A549 (cell line): Measurements from ENCODE around the gene PPCDC.

ENCODE experiments used
- BHLHE40 ChIP-seq: IDR thresholded peaks from 2 replicates; pipeline ENCODE4 v1.6.1; 2012; ENCODE audit warnings: low read depth, low read length, inconsistent platforms
- EP300 ChIP-seq, 2 experiments: fragments of >200 bp; sonication (Bioruptor Twin); formaldehyde crosslinking; IDR thresholded peaks; 2 replicates in 1 of 2; 3 replicates in 1 of 2; pipeline ENCODE4 v1.6.1; 2016 to 2017
- HOXA7 ChIP-seq: fragments of 250-450 bp; sonication (Bioruptor Pico); IDR thresholded peaks from 2 replicates; pipeline ENCODE4 v1.5.0; 2020; ENCODE audit warnings: mild to moderate bottlenecking, moderate library complexity
- HOXB13 ChIP-seq: fragments of 250-450 bp; sonication (Bioruptor Pico); IDR thresholded peaks from 2 replicates; pipeline ENCODE4 v1.5.0; 2020; ENCODE audit warnings: low read depth, mild to moderate bottlenecking, moderate library complexity
- JUNB ChIP-seq: fragments of >200 bp; sonication (Bioruptor Twin); formaldehyde crosslinking; IDR thresholded peaks from 2 replicates; pipeline ENCODE4 v1.6.1; 2016
- MYC ChIP-seq: IDR thresholded peaks from 2 replicates; pipeline ENCODE4 v1.6.1; 2012; ENCODE audit warnings: mild to moderate bottlenecking, inconsistent platforms, low read length, improper control_type of control experiment, borderline replicate concordance
- PHF8 ChIP-seq: fragments of 200-600 bp; sonication (generic); IDR thresholded peaks from 2 replicates; pipeline ENCODE4 v1.6.1; 2016; ENCODE audit warnings: low read depth, mild to moderate bottlenecking, antibody characterized with exemption, moderate library complexity, borderline replicate concordance
- POLR2A ChIP-seq: IDR thresholded peaks from 2 replicates; pipeline ENCODE4 v1.6.1; 2012; ENCODE audit warnings: mild to moderate bottlenecking, low read length
- SMC3 ChIP-seq: fragments of >200 bp; sonication (Bioruptor Twin); formaldehyde crosslinking; IDR thresholded peaks from 3 replicates; pipeline ENCODE4 v1.6.1; 2018; ENCODE audit warnings: inconsistent platforms
- TF ChIP-seq, protein P1 (sequence below): fragments of >200 bp; sonication (Bioruptor Twin); formaldehyde crosslinking; IDR thresholded peaks from 3 replicates; pipeline ENCODE4 v1.5.1; 2016
- TF ChIP-seq, protein P2 (sequence below): fragments of 200-600 bp; sonication (generic); IDR thresholded peaks from 2 replicates; pipeline ENCODE4 v1.6.1; 2016; ENCODE audit warnings: antibody characterized with exemption, mild to moderate bottlenecking, moderate library complexity
- TF ChIP-seq, protein P3 (sequence below): IDR thresholded peaks from 2 replicates; pipeline ENCODE4 v1.6.1; 2012

DNA sequence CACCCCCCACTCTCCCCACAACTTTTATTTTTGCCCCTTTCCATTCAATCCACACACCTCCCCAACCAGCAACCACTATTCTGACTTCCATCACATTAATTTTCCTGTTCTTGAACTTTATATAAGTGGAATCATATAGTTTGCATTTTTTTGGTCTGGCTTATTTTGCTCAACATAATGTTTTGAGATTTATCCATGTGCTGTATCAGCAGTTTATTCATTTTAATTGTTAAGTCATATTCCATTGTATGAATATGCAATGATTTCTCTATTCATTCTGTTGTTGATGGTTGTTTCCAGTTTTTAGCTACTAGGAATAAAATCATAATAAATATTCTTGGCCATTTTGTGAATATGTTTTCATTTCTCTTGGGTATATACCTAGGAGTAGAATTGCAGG lies 33.9 kb upstream of the PPCDC start:
- no peak for TF ChIP-seq EP300 (IDR thresholded peaks at IDR 0.05)
- no peak for TF ChIP-seq SMC3
- TF ChIP-seq, protein P1, sequence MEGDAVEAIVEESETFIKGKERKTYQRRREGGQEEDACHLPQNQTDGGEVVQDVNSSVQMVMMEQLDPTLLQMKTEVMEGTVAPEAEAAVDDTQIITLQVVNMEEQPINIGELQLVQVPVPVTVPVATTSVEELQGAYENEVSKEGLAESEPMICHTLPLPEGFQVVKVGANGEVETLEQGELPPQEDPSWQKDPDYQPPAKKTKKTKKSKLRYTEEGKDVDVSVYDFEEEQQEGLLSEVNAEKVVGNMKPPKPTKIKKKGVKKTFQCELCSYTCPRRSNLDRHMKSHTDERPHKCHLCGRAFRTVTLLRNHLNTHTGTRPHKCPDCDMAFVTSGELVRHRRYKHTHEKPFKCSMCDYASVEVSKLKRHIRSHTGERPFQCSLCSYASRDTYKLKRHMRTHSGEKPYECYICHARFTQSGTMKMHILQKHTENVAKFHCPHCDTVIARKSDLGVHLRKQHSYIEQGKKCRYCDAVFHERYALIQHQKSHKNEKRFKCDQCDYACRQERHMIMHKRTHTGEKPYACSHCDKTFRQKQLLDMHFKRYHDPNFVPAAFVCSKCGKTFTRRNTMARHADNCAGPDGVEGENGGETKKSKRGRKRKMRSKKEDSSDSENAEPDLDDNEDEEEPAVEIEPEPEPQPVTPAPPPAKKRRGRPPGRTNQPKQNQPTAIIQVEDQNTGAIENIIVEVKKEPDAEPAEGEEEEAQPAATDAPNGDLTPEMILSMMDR = no peak
- TF ChIP-seq, protein P2, sequence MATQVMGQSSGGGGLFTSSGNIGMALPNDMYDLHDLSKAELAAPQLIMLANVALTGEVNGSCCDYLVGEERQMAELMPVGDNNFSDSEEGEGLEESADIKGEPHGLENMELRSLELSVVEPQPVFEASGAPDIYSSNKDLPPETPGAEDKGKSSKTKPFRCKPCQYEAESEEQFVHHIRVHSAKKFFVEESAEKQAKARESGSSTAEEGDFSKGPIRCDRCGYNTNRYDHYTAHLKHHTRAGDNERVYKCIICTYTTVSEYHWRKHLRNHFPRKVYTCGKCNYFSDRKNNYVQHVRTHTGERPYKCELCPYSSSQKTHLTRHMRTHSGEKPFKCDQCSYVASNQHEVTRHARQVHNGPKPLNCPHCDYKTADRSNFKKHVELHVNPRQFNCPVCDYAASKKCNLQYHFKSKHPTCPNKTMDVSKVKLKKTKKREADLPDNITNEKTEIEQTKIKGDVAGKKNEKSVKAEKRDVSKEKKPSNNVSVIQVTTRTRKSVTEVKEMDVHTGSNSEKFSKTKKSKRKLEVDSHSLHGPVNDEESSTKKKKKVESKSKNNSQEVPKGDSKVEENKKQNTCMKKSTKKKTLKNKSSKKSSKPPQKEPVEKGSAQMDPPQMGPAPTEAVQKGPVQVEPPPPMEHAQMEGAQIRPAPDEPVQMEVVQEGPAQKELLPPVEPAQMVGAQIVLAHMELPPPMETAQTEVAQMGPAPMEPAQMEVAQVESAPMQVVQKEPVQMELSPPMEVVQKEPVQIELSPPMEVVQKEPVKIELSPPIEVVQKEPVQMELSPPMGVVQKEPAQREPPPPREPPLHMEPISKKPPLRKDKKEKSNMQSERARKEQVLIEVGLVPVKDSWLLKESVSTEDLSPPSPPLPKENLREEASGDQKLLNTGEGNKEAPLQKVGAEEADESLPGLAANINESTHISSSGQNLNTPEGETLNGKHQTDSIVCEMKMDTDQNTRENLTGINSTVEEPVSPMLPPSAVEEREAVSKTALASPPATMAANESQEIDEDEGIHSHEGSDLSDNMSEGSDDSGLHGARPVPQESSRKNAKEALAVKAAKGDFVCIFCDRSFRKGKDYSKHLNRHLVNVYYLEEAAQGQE = no peak
- TF ChIP-seq POLR2A = no peak
- no peak for TF ChIP-seq BHLHE40
- no peak for TF ChIP-seq HOXB13 (CRISPR knock-in tag)
- TF ChIP-seq PHF8 = no peak
- no peak for TF ChIP-seq MYC
- no peak for TF ChIP-seq JUNB
- no peak for TF ChIP-seq HOXA7 (CRISPR knock-in tag)
- TF ChIP-seq, protein P3, sequence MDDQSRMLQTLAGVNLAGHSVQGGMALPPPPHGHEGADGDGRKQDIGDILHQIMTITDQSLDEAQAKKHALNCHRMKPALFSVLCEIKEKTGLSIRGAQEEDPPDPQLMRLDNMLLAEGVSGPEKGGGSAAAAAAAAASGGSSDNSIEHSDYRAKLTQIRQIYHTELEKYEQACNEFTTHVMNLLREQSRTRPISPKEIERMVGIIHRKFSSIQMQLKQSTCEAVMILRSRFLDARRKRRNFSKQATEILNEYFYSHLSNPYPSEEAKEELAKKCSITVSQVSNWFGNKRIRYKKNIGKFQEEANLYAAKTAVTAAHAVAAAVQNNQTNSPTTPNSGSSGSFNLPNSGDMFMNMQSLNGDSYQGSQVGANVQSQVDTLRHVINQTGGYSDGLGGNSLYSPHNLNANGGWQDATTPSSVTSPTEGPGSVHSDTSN = no peak
